ENCODE data around the gene SCN2B.

The SCN2B gene

GRCh38 chr11:118174006-118174567, 2.4 kb downstream of the SCN2B start:
- no peak for DNase-seq (ENCODE audit: low read depth)

- DNase-seq (ENCODE audit: low read depth) = no peak
These were observed 4.1 kb downstream of the SCN2B start for GRCh38 chr11:118172356-118172755.

- DNase-seq (ENCODE audit: low read depth) = peak; percentile 49
These were observed 5.0 kb downstream of the SCN2B start for GRCh38 chr11:118171269-118172062.

- DNase-seq (ENCODE audit: low read depth) = no peak
These were observed 5.6 kb downstream of the SCN2B start for GRCh38 chr11:118170882-118171268.

- DNase-seq (ENCODE audit: low read depth) = no peak
These were observed 6.2 kb downstream of the SCN2B start for GRCh38 chr11:118170231-118170630.

- no peak for DNase-seq (ENCODE audit: low read depth)
These were observed 6.9 kb downstream of the SCN2B start for GRCh38 chr11:118169300-118170140.

- DNase-seq (ENCODE audit: low read depth) = no peak
These were observed 7.7 kb downstream of the SCN2B start for GRCh38 chr11:118168751-118169150.

GRCh38 chr11:118168316-118168715, 8.1 kb downstream of the SCN2B start:
- DNase-seq (ENCODE audit: low read depth) = no peak

- no peak for DNase-seq (ENCODE audit: low read depth)
These were observed 8.5 kb downstream of the SCN2B start for GRCh38 chr11:118167906-118168305.

GRCh38 chr11:118167253-118167652, 9.2 kb downstream of the SCN2B start:
- no peak for DNase-seq (ENCODE audit: low read depth)

GRCh38 chr11:118166641-118167040, 9.8 kb downstream of the SCN2B start:
- no peak for DNase-seq (ENCODE audit: low read depth)

GRCh38 chr11:118164885-118165284, 11.6 kb downstream of the SCN2B start:
- no peak for DNase-seq (ENCODE audit: low read depth)

- no peak for DNase-seq (ENCODE audit: low read depth)
These were observed 12.9 kb downstream of the SCN2B start for GRCh38 chr11:118163494-118163893.

GRCh38 chr11:118162846-118163245, 13.6 kb downstream of the SCN2B start:
- no peak for DNase-seq (ENCODE audit: low read depth)

GRCh38 chr11:118161786-118162185, 14.7 kb downstream of the SCN2B start:
- DNase-seq (ENCODE audit: low read depth) = no peak

GRCh38 chr11:118157186-118157895, 19.1 kb downstream of the SCN2B start:
- no peak for DNase-seq (ENCODE audit: low read depth)

- DNase-seq (ENCODE audit: low read depth) = no peak
These were observed 19.8 kb downstream of the SCN2B start for GRCh38 chr11:118156531-118157185.

GRCh38 chr11:118155776-118156530, 20.5 kb downstream of the SCN2B start:
- no peak for DNase-seq (ENCODE audit: low read depth)

- DNase-seq (ENCODE audit: low read depth) = no peak
These were observed 21.8 kb downstream of the SCN2B start for GRCh38 chr11:118154641-118155040.

GRCh38 chr11:118153976-118154375, 22.5 kb downstream of the SCN2B start:
- DNase-seq (ENCODE audit: low read depth) = no peak

GRCh38 chr11:118153516-118153915, 22.9 kb downstream of the SCN2B start:
- no peak for DNase-seq (ENCODE audit: low read depth)

Measured in activated T-helper 1 cell treated with Interleukin-2 at 50 U/mL for 16 hours (primary cell).